Measurements from ENCODE around the gene TXLNB.
"Not testable (repeated sequence)": the region's sequence is repeated elsewhere in the genome, so short reads cannot be mapped to it uniquely, and the experiment has no call there.

The TXLNB gene

GRCh38 chr6:139294090-139294489 lies 2.3 kb upstream of the TXLNB start:
- no peak for TF ChIP-seq CTCF (IDR thresholded peaks at IDR 0.05; ENCODE audit: low read depth, low read length)
- DNase-seq (ENCODE audit: extremely low read depth, low read depth) = no peak

DNA sequence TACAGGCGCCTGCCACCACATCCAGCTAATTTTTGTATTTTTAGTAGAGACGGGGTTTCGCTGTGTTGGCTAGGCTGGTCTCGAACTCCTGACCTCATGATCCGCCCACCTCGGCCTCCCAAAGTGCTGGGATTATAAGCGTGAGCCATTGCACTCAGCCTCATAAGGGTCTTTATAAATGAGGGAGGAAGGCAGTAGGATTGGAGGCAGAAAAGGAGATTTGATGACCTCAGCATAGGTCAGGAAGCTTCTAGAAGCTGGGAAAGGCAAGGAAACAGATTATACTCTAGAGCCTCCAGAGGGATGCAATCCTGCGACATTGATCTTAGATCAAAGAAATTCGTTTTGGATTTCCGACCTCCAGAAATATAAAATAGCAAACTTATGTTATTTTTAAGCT lies 1.4 kb upstream of the TXLNB start:
- DNase-seq (ENCODE audit: extremely low read depth, low read depth) = not testable (repeated sequence)

DNA sequence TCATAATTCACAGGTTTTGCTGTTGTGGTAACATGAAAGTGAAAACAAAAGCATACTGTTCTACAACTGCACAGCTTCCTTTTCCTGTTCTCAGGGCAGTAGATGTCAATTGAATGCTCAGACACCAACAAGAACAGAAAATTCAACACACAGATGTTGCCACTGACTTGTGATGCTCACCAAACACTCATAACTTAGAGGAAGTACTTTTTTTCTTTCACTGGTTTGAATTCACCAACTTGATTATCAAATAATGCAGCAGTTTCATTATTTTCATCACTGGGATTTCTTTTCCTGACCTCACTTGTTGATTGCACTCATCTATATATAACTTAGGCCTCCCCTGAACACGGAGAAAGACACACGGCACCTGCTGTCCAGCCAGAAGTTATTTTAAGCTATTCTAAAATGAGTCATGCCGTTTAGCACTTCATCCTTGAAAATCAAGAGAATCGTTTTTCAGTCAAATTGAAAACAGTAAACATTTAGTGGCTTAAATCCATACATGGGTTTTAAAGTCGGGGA lies 949 bp downstream of the TXLNB start:
- DNase-seq (ENCODE audit: extremely low read depth, low read depth) = no peak
- no peak; the same call in 1 of the 2 replicates for TF ChIP-seq CTCF (IDR thresholded peaks at IDR 0.05; ENCODE audit: low read depth, low read length)

DNA sequence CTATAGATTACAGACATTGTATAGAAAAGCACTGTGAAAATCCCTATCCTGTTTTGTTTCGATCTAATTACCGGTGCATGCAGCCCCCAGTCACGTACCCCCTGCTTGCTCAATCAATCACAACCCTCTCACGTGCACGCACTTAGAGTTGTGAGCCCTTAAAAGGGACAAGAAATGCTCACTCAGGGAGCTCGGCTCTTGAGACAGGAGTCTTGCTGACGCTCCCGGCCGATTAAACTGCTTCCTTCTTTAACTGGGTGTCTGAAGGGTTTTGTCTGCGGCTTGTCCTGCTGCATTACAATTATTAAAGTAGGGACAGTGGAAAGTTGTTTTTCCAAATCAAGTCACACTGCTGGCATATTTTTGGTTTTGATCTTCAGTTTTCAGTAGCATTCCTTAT lies 2.6 kb downstream of the TXLNB start:
- no peak for DNase-seq (ENCODE audit: extremely low read depth, low read depth)
- TF ChIP-seq CTCF (IDR thresholded peaks at IDR 0.05; ENCODE audit: low read depth, low read length) = no peak

DNA sequence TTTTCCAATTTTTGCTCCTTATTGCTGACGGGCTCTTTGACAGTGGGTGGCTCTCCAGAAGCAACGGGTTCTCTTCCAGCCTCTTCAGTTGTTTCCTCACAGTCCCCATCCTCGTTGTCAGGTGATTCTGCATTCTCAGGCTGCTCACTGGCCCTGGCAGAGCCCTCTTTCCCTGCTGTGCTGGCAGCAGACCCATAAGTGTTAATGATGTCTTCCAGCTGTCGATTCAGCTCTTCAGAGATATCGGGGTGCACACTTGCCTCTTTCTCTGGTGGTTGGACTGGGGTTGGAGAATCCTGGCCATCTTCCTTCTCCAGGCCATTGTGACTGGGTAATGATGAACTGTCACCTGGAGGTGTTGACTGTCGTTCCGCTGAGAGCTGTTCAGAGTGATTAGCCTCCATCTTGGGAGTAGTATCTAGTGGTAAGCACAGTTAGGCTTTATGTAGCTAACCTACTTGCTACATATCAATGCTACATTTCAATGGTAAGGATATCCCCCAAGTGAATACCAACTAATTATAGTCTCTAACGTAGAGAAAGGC lies 3.2 kb downstream of the TXLNB start:
- DNase-seq (ENCODE audit: extremely low read depth, low read depth) = no peak
- TF ChIP-seq CTCF (IDR thresholded peaks at IDR 0.05; ENCODE audit: low read depth, low read length) = no peak

- no peak for TF ChIP-seq CTCF (IDR thresholded peaks at IDR 0.05; ENCODE audit: low read depth, low read length)
- no peak for DNase-seq (ENCODE audit: extremely low read depth, low read depth)
These were observed 3.9 kb downstream of the TXLNB start for GRCh38 chr6:139287868-139288267.

GRCh38 chr6:139286438-139286837 lies 5.4 kb downstream of the TXLNB start:
- not testable (repeated sequence) for DNase-seq (ENCODE audit: extremely low read depth, low read depth)

GRCh38 chr6:139285590-139285989 lies 6.2 kb downstream of the TXLNB start:
- no peak for TF ChIP-seq CTCF (IDR thresholded peaks at IDR 0.05; ENCODE audit: low read depth, low read length)
- no peak for DNase-seq (ENCODE audit: extremely low read depth, low read depth)
